Vagina (tissue), 2 donors: ENCODE results near the gene MRPL1. TPM values are rescaled to one million over a fixed set of nuclear protein-coding genes. Genes with fewer than 3 reads are reported as not detected.

ENCODE experiments used
- DNase-seq, 2 donors: peaks; one replicate each; pipeline ENCODE4 v3.0.0-alpha.2; 2017; ENCODE audit errors: extremely low spot score in 2 of 2
- H3K27ac ChIP-seq: fragments of 200-600 bp; sonication (generic); one replicate; pipeline ENCODE4 v1.5.1; 2019
- H3K27me3 ChIP-seq: fragments of 200-600 bp; sonication (generic); one replicate; pipeline ENCODE4 v1.5.1; 2019
- H3K36me3 ChIP-seq, 2 donors: fragments of 200-600 bp; sonication (generic); one replicate each; pipeline ENCODE4 v1.5.1; 2017 to 2019
- H3K4me1 ChIP-seq: fragments of 200-600 bp; sonication (generic); one replicate; pipeline ENCODE4 v1.5.1; 2019
- H3K4me3 ChIP-seq, 2 donors: fragments of 200-600 bp; sonication (generic); 1 replicate in 1 of 2; 2 replicates in 1 of 2; pipeline ENCODE4 v1.5.1; 2016 to 2019
- H3K9me3 ChIP-seq: fragments of 200-600 bp; sonication (generic); one replicate; pipeline ENCODE4 v1.5.1; 2019
- CTCF ChIP-seq, 3 experiments: fragments of 450-650 bp in 2 of 3; fragments of 200-600 bp in 1 of 3; sonication (generic) in 1 of 3; IDR thresholded peaks; one replicate each; pipeline ENCODE4 v1.5.1; 2017 to 2019; ENCODE audit warnings: antibody characterized with exemption in 3 of 3, mild to moderate bottlenecking in 2 of 3, moderate library complexity in 2 of 3
- POLR2A ChIP-seq, 2 donors: fragments of 450-650 bp; IDR thresholded peaks; one replicate each; pipeline ENCODE4 v1.6.1; 2017; ENCODE audit warnings: antibody characterized with exemption in 2 of 2, mild to moderate bottlenecking in 2 of 2, moderate library complexity in 2 of 2
- POLR2AphosphoS5 ChIP-seq, 2 donors: sonication (generic); formaldehyde crosslinking; IDR thresholded peaks; one replicate each; pipeline ENCODE4 v1.9.0; 2017; ENCODE audit warnings: antibody characterized with exemption in 2 of 2, mild to moderate bottlenecking in 2 of 2, low read depth in 1 of 2; ENCODE audit not compliant: insufficient read depth in 1 of 2
- intact Hi-C: fragments of 100-400 bp; cut with DNase I; formaldehyde crosslinking; loops from one replicate; pipeline ENCODE4 v1.15.1; 2023
- total RNA-seq: library from RNA; depleted of rRNA; stranded (reverse); fragments of >200 nt; gene quantifications from one replicate; pipeline ENCODE4 v1.2.3, GENCODE V29; 2016

Gene MRPL1
- total RNA-seq, 1 donor from 2014 or later: 20.1 TPM

GRCh38 chr4:77834403-77834802, 28.2 kb upstream of the MRPL1 start:
- intact Hi-C loops: no loop called here
- Histone ChIP-seq H3K27ac (no peak overlapping the region), H3K4me3 (no peak overlapping the region), H3K4me1 (no peaks in the 10 kb centered on the region), H3K36me3 (no peaks in the 10 kb centered on the region), H3K27me3 (no peaks in the 10 kb centered on the region), H3K9me3 (no peaks in the 10 kb centered on the region)
- DNase-seq: no peak
- TF ChIP-seq POLR2A (IDR thresholded peaks at IDR 0.05) (no peak), POLR2AphosphoS5 (IDR thresholded peaks at IDR 0.05; ENCODE audit: insufficient read depth in 1 of 2, low read depth in 1 of 2) (no peak)

- intact Hi-C loops: no loop called here
- TF ChIP-seq POLR2A (IDR thresholded peaks at IDR 0.05): no peak
- TF ChIP-seq CTCF (IDR thresholded peaks at IDR 0.05): no peak
- TF ChIP-seq POLR2AphosphoS5 (IDR thresholded peaks at IDR 0.05; ENCODE audit: insufficient read depth in 1 of 2, low read depth in 1 of 2): no peak
- no peak for DNase-seq
- H3K27me3 ChIP-seq: no peaks in the 10 kb centered on the region
- no peaks in the 10 kb centered on the region for H3K36me3 ChIP-seq
- no peak overlapping the region for H3K27ac ChIP-seq
- no peaks in the 10 kb centered on the region for H3K4me1 ChIP-seq
- H3K4me3 ChIP-seq: no peak overlapping the region
- H3K9me3 ChIP-seq: no peaks in the 10 kb centered on the region
Measured at GRCh38 chr4:77843628-77844027, 19.0 kb upstream of the MRPL1 start.

GRCh38 chr4:77844363-77844762, 18.3 kb upstream of the MRPL1 start:
- H3K4me3 ChIP-seq: no peak overlapping the region
- no peaks in the 10 kb centered on the region for H3K27me3 ChIP-seq
- TF ChIP-seq POLR2AphosphoS5 (IDR thresholded peaks at IDR 0.05; ENCODE audit: insufficient read depth in 1 of 2, low read depth in 1 of 2) (no peak), POLR2A (IDR thresholded peaks at IDR 0.05) (no peak), CTCF (IDR thresholded peaks at IDR 0.05) (no peak)
- H3K36me3 ChIP-seq: no peaks in the 10 kb centered on the region
- no peak for DNase-seq
- intact Hi-C loops: no loop called here
- H3K4me1 ChIP-seq: no peaks in the 10 kb centered on the region
- H3K9me3 ChIP-seq: no peaks in the 10 kb centered on the region
- H3K27ac ChIP-seq: no peak overlapping the region

GRCh38 chr4:77845400-77845799, 17.2 kb upstream of the MRPL1 start:
- H3K9me3 ChIP-seq: no peaks in the 10 kb centered on the region
- TF ChIP-seq POLR2AphosphoS5 (IDR thresholded peaks at IDR 0.05; ENCODE audit: insufficient read depth in 1 of 2, low read depth in 1 of 2) (no peak), CTCF (IDR thresholded peaks at IDR 0.05) (no peak), POLR2A (IDR thresholded peaks at IDR 0.05) (no peak)
- H3K27me3 ChIP-seq: no peaks in the 10 kb centered on the region
- H3K4me1 ChIP-seq: no peaks in the 10 kb centered on the region
- no peak overlapping the region for H3K27ac ChIP-seq
- DNase-seq: no peak
- no peaks in the 10 kb centered on the region for H3K36me3 ChIP-seq
- intact Hi-C loops: no loop called here
- no peak overlapping the region for H3K4me3 ChIP-seq

GRCh38 chr4:77845929-77846328, 16.7 kb upstream of the MRPL1 start:
- TF ChIP-seq POLR2AphosphoS5 (IDR thresholded peaks at IDR 0.05; ENCODE audit: insufficient read depth in 1 of 2, low read depth in 1 of 2) (no peak), POLR2A (IDR thresholded peaks at IDR 0.05) (no peak)
- Histone ChIP-seq H3K27ac (no peak overlapping the region), H3K27me3 (no peaks in the 10 kb centered on the region), H3K4me3 (no peak overlapping the region), H3K36me3 (no peaks in the 10 kb centered on the region), H3K9me3 (no peaks in the 10 kb centered on the region), H3K4me1 (no peaks in the 10 kb centered on the region)
- no peak for DNase-seq
- intact Hi-C loops: no loop called here

- Histone ChIP-seq H3K4me3 (no peak overlapping the region), H3K27me3 (no peaks in the 10 kb centered on the region), H3K36me3 (no peaks in the 10 kb centered on the region), H3K4me1 (no peaks in the 10 kb centered on the region), H3K9me3 (no peaks in the 10 kb centered on the region), H3K27ac (no peak overlapping the region)
- no peak for TF ChIP-seq CTCF (IDR thresholded peaks at IDR 0.05)
- DNase-seq: no peak
- intact Hi-C loops: no loop called here
Measured at GRCh38 chr4:77848508-77848907, 14.1 kb upstream of the MRPL1 start.
